ENCODE data around the gene EMX1. TPM values are rescaled to one million over a fixed set of nuclear protein-coding genes. Genes with fewer than 3 reads are reported as not detected.
A peak's percentile ranks its signal among the peaks of the same experiment; 100 is the strongest.

EMX1 gene
- total and polyA plus RNA-seq, 2 of the 13 experiments (the other 11 are each of a cell fraction or from before 2014, with no cell fraction given): 0.62 to 4.9 TPM

- TF ChIP-seq TRAFD1 (CRISPR knock-in tag; IDR thresholded peaks at IDR 0.05; ENCODE audit: borderline replicate concordance) (no peak), ZNF274 (CRISPR knock-in tag; IDR thresholded peaks at IDR 0.05) (0 out of 2 replicates have a peak, but pooled peaks have one; percentile 35), MLLT10 (CRISPR knock-in tag; IDR thresholded peaks at IDR 0.05) (no peak), KLF6 (CRISPR knock-in tag; IDR thresholded peaks at IDR 0.05) (no peak), DDIT3 (CRISPR knock-in tag; IDR thresholded peaks at IDR 0.05) (no peak), LRRFIP1 (CRISPR knock-in tag; conservative IDR thresholded peaks at IDR 0.05) (no peak), ISX (CRISPR knock-in tag; conservative IDR thresholded peaks at IDR 0.05) (no peak), ZNF781 (CRISPR knock-in tag; IDR thresholded peaks at IDR 0.05; ENCODE audit: borderline replicate concordance, not compliant biosample characterization) (no peak), GATAD1 (CRISPR knock-in tag; IDR thresholded peaks at IDR 0.05) (no peak), ARNTL (CRISPR knock-in tag; IDR thresholded peaks at IDR 0.05) (no peak), MTA3 (CRISPR knock-in tag; IDR thresholded peaks at IDR 0.05) (no peak), MIXL1 (CRISPR knock-in tag; IDR thresholded peaks at IDR 0.05) (no peak), RCOR2 (CRISPR knock-in tag; IDR thresholded peaks at IDR 0.05) (no peak), FOXK1 (CRISPR knock-in tag; IDR thresholded peaks at IDR 0.05; ENCODE audit: borderline replicate concordance, low read depth) (no peak), ZSCAN25 (CRISPR knock-in tag; IDR thresholded peaks at IDR 0.05) (no peak), NCOA5 (CRISPR knock-in tag; IDR thresholded peaks at IDR 0.05) (no peak), NFE2L2 (IDR thresholded peaks at IDR 0.05; ENCODE audit: low read length) (no peak), MAZ (IDR thresholded peaks at IDR 0.05; ENCODE audit: borderline replicate concordance, low read depth, low read length) (no peak), MAZ (CRISPR knock-in tag; IDR thresholded peaks at IDR 0.05; ENCODE audit: low read depth) (no peak), ZNF800 (CRISPR knock-in tag; IDR thresholded peaks at IDR 0.05) (peak; percentile 97), ATF4 (CRISPR knock-in tag; IDR thresholded peaks at IDR 0.05) (no peak)
- TF ChIP-seq, protein P1, sequence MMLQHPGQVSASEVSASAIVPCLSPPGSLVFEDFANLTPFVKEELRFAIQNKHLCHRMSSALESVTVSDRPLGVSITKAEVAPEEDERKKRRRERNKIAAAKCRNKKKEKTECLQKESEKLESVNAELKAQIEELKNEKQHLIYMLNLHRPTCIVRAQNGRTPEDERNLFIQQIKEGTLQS (CRISPR knock-in tag; IDR thresholded peaks at IDR 0.05): no peak
Measured at GRCh38 chr2:72917877-72918553, 696 bp downstream of the EMX1 start (continued).

Measured in HepG2 (cell line).